ENCODE measurements around the gene MANBA.
A peak's percentile ranks its signal among the peaks of the same experiment; 100 is the strongest.

Gene MANBA

DNA sequence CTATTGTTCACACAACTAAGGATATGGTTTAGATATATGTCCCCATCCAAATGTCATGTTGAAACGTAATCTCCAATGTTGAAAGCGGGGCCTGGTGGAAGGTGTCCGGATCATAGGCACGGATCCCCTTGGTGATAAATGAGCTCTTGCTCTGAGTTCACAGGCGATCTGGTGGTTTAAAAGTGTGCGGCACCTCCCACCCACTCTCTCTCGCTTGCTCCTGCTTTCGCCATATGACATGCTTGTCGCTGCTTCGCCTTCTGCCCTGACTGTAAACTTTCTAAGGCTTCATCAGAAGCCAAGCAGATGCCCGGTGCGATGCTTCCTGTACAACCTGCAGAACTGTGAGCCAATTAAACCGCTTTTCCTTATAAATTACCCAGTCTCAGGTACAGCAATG is 131.1 kb downstream of the MANBA start:
- TF ChIP-seq, protein P1, sequence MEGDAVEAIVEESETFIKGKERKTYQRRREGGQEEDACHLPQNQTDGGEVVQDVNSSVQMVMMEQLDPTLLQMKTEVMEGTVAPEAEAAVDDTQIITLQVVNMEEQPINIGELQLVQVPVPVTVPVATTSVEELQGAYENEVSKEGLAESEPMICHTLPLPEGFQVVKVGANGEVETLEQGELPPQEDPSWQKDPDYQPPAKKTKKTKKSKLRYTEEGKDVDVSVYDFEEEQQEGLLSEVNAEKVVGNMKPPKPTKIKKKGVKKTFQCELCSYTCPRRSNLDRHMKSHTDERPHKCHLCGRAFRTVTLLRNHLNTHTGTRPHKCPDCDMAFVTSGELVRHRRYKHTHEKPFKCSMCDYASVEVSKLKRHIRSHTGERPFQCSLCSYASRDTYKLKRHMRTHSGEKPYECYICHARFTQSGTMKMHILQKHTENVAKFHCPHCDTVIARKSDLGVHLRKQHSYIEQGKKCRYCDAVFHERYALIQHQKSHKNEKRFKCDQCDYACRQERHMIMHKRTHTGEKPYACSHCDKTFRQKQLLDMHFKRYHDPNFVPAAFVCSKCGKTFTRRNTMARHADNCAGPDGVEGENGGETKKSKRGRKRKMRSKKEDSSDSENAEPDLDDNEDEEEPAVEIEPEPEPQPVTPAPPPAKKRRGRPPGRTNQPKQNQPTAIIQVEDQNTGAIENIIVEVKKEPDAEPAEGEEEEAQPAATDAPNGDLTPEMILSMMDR (IDR thresholded peaks at IDR 0.05), result no peak

DNA sequence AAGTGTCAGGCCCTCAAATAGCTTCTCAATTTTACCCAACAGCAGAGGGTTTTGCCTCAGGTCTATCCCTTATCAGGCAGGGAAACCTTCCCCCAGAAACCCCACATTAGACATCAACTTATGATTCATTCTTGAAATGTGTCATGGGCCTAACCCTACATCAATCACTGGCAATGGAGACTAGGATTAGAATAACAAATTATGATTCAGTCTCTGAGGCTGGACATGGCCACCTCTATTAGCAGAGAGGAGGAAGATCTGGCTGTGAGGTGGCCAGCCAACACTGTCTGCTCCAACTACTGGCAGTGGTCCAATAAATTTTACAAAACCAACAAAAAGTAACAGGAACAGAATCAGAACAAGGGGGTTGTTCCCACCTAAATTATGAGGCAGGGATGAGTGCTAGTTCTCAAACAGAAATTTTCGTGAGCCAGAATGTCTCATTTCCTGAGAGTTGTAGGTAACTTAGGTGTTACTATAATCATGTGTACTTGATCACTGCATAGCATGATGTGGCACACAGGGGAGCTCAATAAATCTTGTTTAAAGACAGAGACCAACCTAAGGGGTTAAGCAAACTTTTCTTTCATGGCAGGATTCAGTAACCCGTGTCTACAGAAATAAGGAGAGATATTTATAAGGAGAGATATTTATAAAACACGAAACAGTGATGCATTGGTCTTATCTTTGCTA is 132.8 kb downstream of the MANBA start:
- TF ChIP-seq, protein P1 (IDR thresholded peaks at IDR 0.05), result no peak

DNA sequence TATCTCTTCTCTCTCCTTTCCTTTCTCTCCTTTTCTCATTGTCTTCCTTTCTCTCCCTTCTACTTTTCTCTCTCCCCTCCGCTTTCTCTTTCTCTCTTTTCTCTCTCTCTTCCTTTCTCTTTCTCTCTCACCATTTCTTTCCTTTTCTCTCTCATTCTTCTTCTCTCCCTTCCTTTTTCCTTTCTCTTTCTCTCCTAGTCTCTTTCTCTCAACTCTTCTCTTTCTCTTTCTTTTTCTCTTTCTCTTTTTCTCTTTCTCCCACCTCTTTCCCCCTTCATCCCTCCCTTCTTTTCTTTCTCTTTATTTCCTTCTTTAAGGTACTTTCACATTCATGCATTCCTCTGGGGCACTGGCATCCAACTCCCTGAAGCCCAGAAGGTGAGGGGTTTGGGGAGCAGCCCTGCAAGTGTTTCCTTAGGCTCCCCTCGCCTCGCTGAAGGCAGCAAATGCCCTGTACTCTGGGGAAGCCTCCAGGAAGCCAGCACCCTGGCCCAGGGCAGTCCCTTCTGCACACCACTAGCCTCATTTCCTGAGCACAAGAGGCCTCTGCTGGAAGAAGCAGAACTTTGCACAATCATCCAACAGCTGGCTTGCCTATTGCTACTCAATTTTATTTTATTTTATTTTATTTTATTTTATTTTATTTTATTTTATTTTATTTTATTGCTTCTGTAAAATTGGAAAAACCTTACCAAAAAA is 135.4 kb downstream of the MANBA start:
- TF ChIP-seq, protein P1 (IDR thresholded peaks at IDR 0.05), result no peak

DNA sequence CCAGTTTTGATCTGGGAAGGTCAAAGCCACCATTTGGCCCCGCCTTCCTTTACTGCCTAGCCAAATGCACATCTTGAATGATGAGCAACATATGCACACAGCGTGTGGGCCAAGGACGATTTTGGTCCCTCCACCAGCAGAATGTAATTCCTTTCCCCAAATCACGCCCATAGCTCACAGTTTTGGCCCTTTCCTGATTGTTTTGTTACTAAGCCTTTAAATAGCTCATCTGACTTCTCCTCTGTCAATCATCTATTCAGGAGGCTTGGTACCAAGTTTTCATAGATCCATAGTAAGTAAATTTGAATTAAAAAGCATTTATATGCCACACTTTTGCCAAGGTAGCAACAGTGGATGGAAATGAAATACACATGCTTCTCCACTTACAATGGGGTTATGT is 136.3 kb downstream of the MANBA start:
- TF ChIP-seq, protein P1 (IDR thresholded peaks at IDR 0.05), result no peak

DNA sequence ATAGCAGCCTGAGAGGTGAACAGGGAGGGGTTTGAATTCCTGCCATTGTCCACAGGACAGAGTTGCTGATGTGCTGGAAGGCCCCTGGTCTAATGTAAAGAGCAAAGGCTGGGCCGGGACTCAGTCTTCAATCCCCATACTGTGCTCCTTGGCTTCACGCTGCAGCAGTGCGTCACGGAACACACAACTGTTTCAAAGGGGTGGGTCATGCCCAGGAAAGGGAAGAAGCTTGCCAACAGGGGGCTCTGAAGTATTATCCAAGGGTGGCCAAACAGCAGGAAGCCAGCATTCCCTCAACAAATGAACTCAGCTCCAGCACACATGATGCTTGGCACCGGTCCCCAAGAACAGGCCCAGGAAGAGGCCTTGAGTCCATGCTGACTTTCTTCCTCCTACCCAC is 137.1 kb downstream of the MANBA start:
- TF ChIP-seq, protein P1 (IDR thresholded peaks at IDR 0.05), result no peak

DNA sequence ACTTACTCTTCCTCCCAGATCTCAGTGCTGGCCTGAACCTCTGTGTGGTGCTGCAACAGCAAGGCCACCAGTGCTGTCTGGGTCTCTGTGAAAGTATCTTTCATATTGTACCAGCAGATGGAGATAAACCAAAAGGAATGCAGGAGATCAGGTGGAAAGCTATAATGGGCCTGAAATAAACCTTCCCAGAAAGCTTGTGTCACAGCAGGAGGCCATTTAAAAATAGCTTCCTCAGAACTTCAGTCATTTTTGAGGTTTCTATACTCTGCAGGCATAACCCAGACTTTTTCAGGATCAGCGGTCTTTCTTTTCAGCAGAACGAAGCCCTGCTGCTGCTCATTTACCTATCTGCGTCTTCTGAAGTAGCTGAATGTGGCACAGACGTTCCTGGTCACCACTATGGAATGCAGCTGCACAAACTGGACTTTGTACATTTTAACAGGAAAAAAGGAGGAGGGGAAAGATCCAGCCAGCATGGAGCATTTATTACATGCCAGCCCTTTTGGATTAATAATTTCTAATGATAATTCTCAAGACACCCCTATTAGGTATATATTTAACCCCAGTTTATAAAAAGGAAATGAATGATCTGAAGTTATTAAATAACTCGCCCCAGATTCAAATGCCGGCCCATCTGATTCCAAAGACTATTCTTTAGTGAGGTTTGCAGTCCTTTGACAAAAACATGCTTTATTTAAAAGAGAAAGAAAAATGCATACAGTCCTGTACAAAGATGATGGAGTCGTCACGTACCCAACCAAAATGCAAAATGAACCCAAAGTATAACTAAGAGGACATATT is 139.9 kb downstream of the MANBA start:
- TF ChIP-seq, protein P1 (IDR thresholded peaks at IDR 0.05), result peak; percentile 54

DNA sequence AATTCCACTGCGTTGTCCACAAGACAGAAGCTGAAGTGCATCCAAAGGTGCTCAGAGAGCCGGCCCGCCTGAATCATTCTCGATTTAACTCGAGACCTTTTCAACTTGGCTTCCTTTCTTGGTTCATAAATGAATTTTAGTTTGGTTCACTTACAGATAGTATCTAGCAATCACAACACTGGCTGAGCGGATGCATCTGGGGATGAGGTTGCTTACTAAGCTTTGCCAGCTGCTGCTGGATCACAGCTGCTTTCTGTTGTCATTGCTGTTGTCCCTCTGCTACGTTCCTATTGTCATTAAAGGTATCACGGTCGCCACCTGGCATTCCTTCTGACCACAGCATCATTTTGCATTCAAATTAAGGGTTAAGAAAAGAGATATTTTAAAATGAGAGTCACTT is 144.1 kb downstream of the MANBA start:
- TF ChIP-seq, protein P1 (IDR thresholded peaks at IDR 0.05), result no peak

All from LNCAP (cell line).